HepG2 (cell line): ENCODE data around the gene ACRBP. TPM values are rescaled to one million over a fixed set of nuclear protein-coding genes. Genes with fewer than 3 reads are reported as not detected.

Experiments
- ARNT2 ChIP-seq: sonication (generic); formaldehyde crosslinking; IDR thresholded peaks from 2 replicates; pipeline ENCODE4 v1.8.0; 2022; ENCODE audit warnings: mild to moderate bottlenecking, low read depth, missing genetic modification reagents, moderate library complexity
- CBX1 ChIP-seq: IDR thresholded peaks from one replicate; pipeline ENCODE4 v1.6.1; 2016; ENCODE audit warnings: antibody characterized with exemption, low read depth
- ELF3 ChIP-seq: IDR thresholded peaks from 2 replicates; pipeline ENCODE4 v1.6.1; 2016; ENCODE audit warnings: missing genetic modification reagents, missing compliant biosample characterization
- FOXO1 ChIP-seq: sonication (generic); formaldehyde crosslinking; IDR thresholded peaks from 2 replicates; pipeline ENCODE4 v1.4.0; 2020; ENCODE audit warnings: missing genetic modification reagents
- GABPB1 ChIP-seq: IDR thresholded peaks from 2 replicates; pipeline ENCODE4 v1.6.1; 2016; ENCODE audit warnings: mild to moderate bottlenecking, missing genetic modification reagents, moderate library complexity, missing compliant biosample characterization
- MTA3 ChIP-seq: sonication (generic); formaldehyde crosslinking; IDR thresholded peaks from 2 replicates; pipeline ENCODE4 v1.4.0; 2020; ENCODE audit warnings: missing genetic modification reagents
- MXI1 ChIP-seq: IDR thresholded peaks from 3 replicates; pipeline ENCODE4 v1.6.1; 2012; ENCODE audit warnings: low read depth, low read length, inconsistent platforms, borderline replicate concordance
- NFE2L2 ChIP-seq: fragments of 150-350 bp; IDR thresholded peaks from 2 replicates; pipeline ENCODE4 v1.6.1; 2014; ENCODE audit warnings: low read length
- NFYB ChIP-seq: sonication (generic); formaldehyde crosslinking; IDR thresholded peaks from 2 replicates; pipeline ENCODE4 v1.4.0; 2020; ENCODE audit warnings: missing genetic modification reagents
- POLR2AphosphoS2 ChIP-seq: IDR thresholded peaks from 2 replicates; pipeline ENCODE4 v1.6.1; 2011; ENCODE audit warnings: low read depth, low read length, improper control_type of control experiment
- SIX4 ChIP-seq: sonication (generic); formaldehyde crosslinking; IDR thresholded peaks from 2 replicates; pipeline ENCODE4 v1.4.0; 2020; ENCODE audit warnings: missing genetic modification reagents
- SMC3 ChIP-seq: IDR thresholded peaks from 2 replicates; pipeline ENCODE4 v1.6.1; 2011; ENCODE audit warnings: low read length, improper control_type of control experiment
- SNAI1 ChIP-seq: sonication (generic); formaldehyde crosslinking; IDR thresholded peaks from 2 replicates; pipeline ENCODE4 v1.5.0; 2020; ENCODE audit warnings: mild to moderate bottlenecking, missing genetic modification reagents, borderline replicate concordance
- SNAPC5 ChIP-seq: sonication (generic); formaldehyde crosslinking; IDR thresholded peaks from 2 replicates; pipeline ENCODE4 v1.8.1; 2023; ENCODE audit warnings: mild to moderate bottlenecking, missing genetic modification reagents, borderline replicate concordance
- TBX3 ChIP-seq: fragments of 450-650 bp; IDR thresholded peaks from 2 replicates; pipeline ENCODE4 v1.6.1; 2017; ENCODE audit warnings: antibody characterized with exemption, mild to moderate bottlenecking, inconsistent platforms, borderline replicate concordance
- THAP11 ChIP-seq: IDR thresholded peaks from 2 replicates; pipeline ENCODE4 v1.6.1; 2016; ENCODE audit warnings: missing biosample characterization, missing genetic modification reagents
- TMF1 ChIP-seq: sonication (generic); formaldehyde crosslinking; IDR thresholded peaks from 2 replicates; pipeline ENCODE4 v1.8.1; 2022; ENCODE audit warnings: low read depth, missing genetic modification reagents
- XBP1 ChIP-seq: sonication (generic); formaldehyde crosslinking; IDR thresholded peaks from 2 replicates; pipeline ENCODE4 v1.5.0; 2020; ENCODE audit warnings: missing genetic modification reagents
- ZBTB3 ChIP-seq: sonication (generic); formaldehyde crosslinking; IDR thresholded peaks from 2 replicates; pipeline ENCODE4 v1.4.0; 2020; ENCODE audit warnings: low read depth, mild to moderate bottlenecking, moderate library complexity, missing genetic modification reagents, borderline replicate concordance
- ZBTB44 ChIP-seq: sonication (generic); formaldehyde crosslinking; IDR thresholded peaks from 2 replicates; pipeline ENCODE4 v1.4.0; 2020; ENCODE audit warnings: missing genetic modification reagents
- ZNF205 ChIP-seq: IDR thresholded peaks from 2 replicates; pipeline ENCODE4 v1.6.1; 2018; ENCODE audit warnings: missing biosample characterization, missing genetic modification reagents
- ZNF251 ChIP-seq: sonication (generic); formaldehyde crosslinking; IDR thresholded peaks from 2 replicates; pipeline ENCODE4 v1.9.0; 2021; ENCODE audit warnings: mild to moderate bottlenecking, missing genetic modification reagents
- ZNF556 ChIP-seq: sonication (generic); formaldehyde crosslinking; IDR thresholded peaks from 2 replicates; pipeline ENCODE4 v1.4.0; 2020; ENCODE audit warnings: mild to moderate bottlenecking, missing genetic modification reagents, borderline replicate concordance
- ZNF598 ChIP-seq: sonication (generic); formaldehyde crosslinking; IDR thresholded peaks from 2 replicates; pipeline ENCODE4 v1.5.1; 2020; ENCODE audit warnings: mild to moderate bottlenecking, missing genetic modification reagents, borderline replicate concordance
- polyA plus RNA-seq, 8 experiments: library from polyadenylated mRNA; depleted of rRNA in 3 of 8; stranded (reverse) in 7 of 8; unstranded in 1 of 8; fragments of >200 nt; fragmentation: Illumina TruSeq in 4 of 8; extraction: Trizol in 4 of 8; gene quantifications; 2 replicates each; pipeline versions ENCODE4 v1.2.1 to v1.2.3, GENCODE V29; 2011 to 2016; ENCODE audit warnings: low read depth in 4 of 8, missing spikeins in 1 of 8, mixed read lengths in 1 of 8; ENCODE audit not compliant: insufficient read depth in 1 of 8
- total RNA-seq, 5 experiments: library from RNA; depleted of rRNA; stranded (reverse); fragments of >200 nt; fragmentation: Illumina TruSeq; extraction: Trizol; gene quantifications; 2 replicates each; pipeline ENCODE4 v1.2.3, GENCODE V29; 2016; ENCODE audit warnings: low read depth in 1 of 5
- TF ChIP-seq, protein P1 (sequence below): IDR thresholded peaks from 2 replicates; pipeline ENCODE4 v1.6.1; 2012; ENCODE audit warnings: low read depth, low read length, improper control_type of control experiment
- TF ChIP-seq, protein P2 (sequence below): sonication (generic); formaldehyde crosslinking; IDR thresholded peaks from 2 replicates; pipeline ENCODE4 v1.8.0; 2022; ENCODE audit warnings: missing genetic modification reagents, mild to moderate bottlenecking, inconsistent platforms, borderline replicate concordance

ACRBP gene
- total and polyA plus RNA-seq, 2 of the 13 experiments (the other 11 are each of a cell fraction or from before 2014, with no cell fraction given), result 0.46 TPM; not detected in 1

DNA sequence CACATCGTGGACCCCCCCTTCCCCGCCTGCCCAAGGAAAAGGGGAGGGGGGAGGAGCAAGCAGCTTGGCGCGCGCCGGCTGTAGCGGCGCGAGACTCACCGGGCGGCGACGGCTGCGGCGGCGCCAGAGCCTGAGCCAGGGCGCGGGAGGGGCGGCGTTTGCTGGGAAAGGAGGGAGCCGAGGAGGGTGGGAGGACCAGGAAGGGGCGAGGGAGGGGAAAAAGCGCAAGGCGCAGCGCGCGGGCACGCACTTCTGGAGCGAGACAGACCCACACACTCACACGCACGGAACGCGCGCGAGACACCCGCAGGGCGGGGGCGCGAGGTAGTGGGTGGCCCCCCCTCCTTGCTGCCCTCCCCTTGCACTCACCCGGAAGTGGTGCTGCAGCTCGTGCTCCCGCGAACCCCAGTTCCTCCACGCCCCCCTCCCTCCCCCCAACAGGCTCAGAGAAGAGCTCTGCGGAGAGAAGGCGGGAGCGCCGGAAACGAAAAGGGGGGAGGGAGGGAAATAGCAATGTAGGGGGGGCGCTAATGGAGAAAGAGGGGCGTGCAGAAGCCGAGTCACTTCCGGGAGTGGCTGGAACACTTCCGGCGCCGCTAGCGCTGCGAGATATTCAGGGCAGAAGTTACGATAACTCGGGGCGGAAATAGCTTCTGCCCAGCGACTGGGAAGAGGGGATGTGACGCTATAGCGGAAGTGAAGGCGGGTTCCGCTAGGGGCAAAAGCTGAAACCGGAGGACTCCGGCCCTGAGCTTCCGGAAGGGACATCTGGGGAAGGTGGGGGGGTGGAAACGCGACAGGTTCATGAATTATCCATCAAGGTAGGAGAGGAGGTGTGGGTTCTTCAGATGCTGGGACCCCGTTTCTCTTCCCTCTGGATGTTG is 42.0 kb upstream of the ACRBP start, which contains the start of gene ZNF384 (continued):
- peak; percentile 84 for TF ChIP-seq ELF3 (CRISPR knock-in tag)
- TF ChIP-seq GABPB1 (CRISPR knock-in tag), result peak; percentile 92
- TF ChIP-seq ZBTB3, result no peak
- TF ChIP-seq ZNF556 (CRISPR knock-in tag), result no peak
- TF ChIP-seq NFYB (CRISPR knock-in tag), result peak; percentile 65
- no peak for TF ChIP-seq MTA3 (CRISPR knock-in tag)
- no peak; the same call in 1 of the 2 replicates for TF ChIP-seq FOXO1 (CRISPR knock-in tag)
- TF ChIP-seq ARNT2 (CRISPR knock-in tag), result no peak; the same call in 1 of the 2 replicates
- TF ChIP-seq XBP1 (CRISPR knock-in tag), result no peak
- TF ChIP-seq SNAPC5, result no peak
- TF ChIP-seq, protein P1, sequence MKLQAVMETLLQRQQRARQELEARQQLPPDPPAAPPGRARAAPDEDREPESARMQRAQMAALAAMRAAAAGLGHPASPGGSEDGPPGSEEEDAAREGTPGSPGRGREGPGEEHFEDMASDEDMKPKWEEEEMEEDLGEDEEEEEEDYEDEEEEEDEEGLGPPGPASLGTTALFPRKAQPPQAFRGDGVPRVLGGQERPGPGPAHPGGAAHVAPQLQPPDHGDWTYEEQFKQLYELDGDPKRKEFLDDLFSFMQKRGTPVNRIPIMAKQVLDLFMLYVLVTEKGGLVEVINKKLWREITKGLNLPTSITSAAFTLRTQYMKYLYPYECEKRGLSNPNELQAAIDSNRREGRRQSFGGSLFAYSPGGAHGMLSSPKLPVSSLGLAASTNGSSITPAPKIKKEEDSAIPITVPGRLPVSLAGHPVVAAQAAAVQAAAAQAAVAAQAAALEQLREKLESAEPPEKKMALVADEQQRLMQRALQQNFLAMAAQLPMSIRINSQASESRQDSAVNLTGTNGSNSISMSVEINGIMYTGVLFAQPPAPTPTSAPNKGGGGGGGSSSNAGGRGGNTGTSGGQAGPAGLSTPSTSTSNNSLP, result no peak; the same call in 1 of the 2 replicates
- TF ChIP-seq SIX4 (CRISPR knock-in tag), result peak; percentile 75; the same call in 1 of the 2 replicates
- TF ChIP-seq TMF1, result peak; percentile 38; the same call in 1 of the 2 replicates
- TF ChIP-seq ZNF598 (CRISPR knock-in tag), result no peak
- TF ChIP-seq POLR2AphosphoS2, result no peak
- no peak for TF ChIP-seq SMC3
- no peak for TF ChIP-seq NFE2L2
- TF ChIP-seq TBX3, result 0 out of 2 replicates have a peak, but pooled peaks have one; percentile 9
- TF ChIP-seq, protein P2, sequence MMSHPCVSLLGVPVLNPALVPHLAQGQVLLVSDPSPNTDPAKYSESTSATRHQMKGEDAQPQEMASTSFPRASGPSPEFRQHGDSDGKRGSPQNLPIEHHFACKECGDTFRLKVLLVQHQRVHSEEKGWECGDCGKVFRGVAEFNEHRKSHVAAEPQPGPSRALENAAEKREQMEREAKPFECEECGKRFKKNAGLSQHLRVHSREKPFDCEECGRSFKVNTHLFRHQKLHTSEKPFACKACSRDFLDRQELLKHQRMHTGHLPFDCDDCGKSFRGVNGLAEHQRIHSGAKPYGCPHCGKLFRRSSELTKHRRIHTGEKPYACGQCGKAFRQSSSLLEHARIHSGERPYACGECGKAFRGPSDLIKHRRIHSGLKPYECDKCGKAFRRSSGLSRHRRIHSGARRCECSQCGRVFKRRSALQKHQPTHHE (CRISPR knock-in tag), result no peak
- no peak for TF ChIP-seq ZNF251 (CRISPR knock-in tag)
- TF ChIP-seq MXI1, result peak; percentile 67; the same call in 1 of the 3 replicates
- no peak for TF ChIP-seq ZNF205 (CRISPR knock-in tag)
- no peak; the same call in 1 of the 2 replicates for TF ChIP-seq ZBTB44
- TF ChIP-seq THAP11 (CRISPR knock-in tag), result peak; percentile 94
- TF ChIP-seq CBX1, result no peak
- TF ChIP-seq SNAI1 (CRISPR knock-in tag), result 0 out of 2 replicates have a peak, but pooled peaks have one; percentile 8
